ENCODE data around the gene ATP9B. TPM values are rescaled to one million over a fixed set of nuclear protein-coding genes. Genes with fewer than 3 reads are reported as not detected.
A peak's percentile ranks its signal among the peaks of the same experiment; 100 is the strongest.

ATP9B gene
- total RNA-seq, 1 donor from 2014 or later: 48.6 TPM

DNA sequence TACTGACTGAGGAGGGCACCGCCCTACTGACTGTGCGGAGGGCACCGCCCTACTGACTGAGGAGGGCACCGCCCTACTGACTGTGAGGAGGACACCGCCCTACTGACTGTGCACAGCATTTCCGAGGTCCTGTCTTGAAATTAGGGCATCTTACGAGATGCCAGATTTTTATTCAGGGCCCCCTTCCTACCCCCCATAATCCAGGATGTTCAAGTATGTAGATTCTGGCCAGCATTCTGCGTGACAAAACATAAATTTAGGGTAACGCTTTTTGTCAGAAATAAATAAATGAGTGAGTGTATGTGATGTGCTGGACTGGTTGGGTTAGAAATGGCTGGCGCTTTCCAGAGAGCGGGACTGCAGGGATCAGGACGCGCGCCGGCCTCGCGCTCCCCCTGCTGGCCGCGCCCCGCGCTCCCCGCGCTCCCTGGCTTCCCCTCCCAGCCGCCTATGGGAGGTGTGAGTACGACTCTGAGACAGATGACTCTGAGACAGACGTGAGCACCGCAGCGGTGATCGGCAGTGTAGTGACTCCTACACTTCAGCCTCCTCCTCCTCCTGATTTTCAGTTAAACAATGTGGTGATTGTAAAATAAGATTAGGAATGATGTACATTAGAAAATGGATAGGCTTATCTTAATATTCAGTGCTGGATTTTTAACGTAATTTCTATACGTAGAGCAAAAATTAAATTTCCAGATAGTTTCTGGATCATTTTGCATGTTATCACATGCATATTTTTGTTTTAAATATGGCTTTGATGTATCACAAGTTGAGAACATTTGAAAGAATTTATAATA lies 177.3 kb downstream of the ATP9B start:
- intact Hi-C loops (cut with DNase I): no loop called here
- Histone ChIP-seq H3K9me3 (no peaks in the 10 kb centered on the region), H3K4me1 (peaks cover 6% of the 10 kb centered on the region), H3K27ac (no peak overlapping the region), H3K36me3 (no peaks in the 10 kb centered on the region), H3K4me3 (peak overlapping the region; percentile 7), H3K27me3 (ENCODE audit: low read depth) (no peaks in the 10 kb centered on the region)
- TF ChIP-seq, protein P1, sequence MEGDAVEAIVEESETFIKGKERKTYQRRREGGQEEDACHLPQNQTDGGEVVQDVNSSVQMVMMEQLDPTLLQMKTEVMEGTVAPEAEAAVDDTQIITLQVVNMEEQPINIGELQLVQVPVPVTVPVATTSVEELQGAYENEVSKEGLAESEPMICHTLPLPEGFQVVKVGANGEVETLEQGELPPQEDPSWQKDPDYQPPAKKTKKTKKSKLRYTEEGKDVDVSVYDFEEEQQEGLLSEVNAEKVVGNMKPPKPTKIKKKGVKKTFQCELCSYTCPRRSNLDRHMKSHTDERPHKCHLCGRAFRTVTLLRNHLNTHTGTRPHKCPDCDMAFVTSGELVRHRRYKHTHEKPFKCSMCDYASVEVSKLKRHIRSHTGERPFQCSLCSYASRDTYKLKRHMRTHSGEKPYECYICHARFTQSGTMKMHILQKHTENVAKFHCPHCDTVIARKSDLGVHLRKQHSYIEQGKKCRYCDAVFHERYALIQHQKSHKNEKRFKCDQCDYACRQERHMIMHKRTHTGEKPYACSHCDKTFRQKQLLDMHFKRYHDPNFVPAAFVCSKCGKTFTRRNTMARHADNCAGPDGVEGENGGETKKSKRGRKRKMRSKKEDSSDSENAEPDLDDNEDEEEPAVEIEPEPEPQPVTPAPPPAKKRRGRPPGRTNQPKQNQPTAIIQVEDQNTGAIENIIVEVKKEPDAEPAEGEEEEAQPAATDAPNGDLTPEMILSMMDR (IDR thresholded peaks at IDR 0.05): peak; percentile 97
- ATAC-seq (peak; percentile 99), DNase-seq (peak; percentile 67)

GRCh38 chr18:79248495-79249060 lies 179.4 kb downstream of the ATP9B start:
- no peak for ATAC-seq
- TF ChIP-seq, protein P1 (IDR thresholded peaks at IDR 0.05): no peak
- Histone ChIP-seq H3K4me3 (no peak overlapping the region), H3K9me3 (no peaks in the 10 kb centered on the region), H3K36me3 (no peaks in the 10 kb centered on the region), H3K27me3 (ENCODE audit: low read depth) (no peaks in the 10 kb centered on the region), H3K4me1 (peaks cover 6% of the 10 kb centered on the region), H3K27ac (no peak overlapping the region)
- no peak for DNase-seq
- intact Hi-C loops (cut with DNase I): no loop called here

DNA sequence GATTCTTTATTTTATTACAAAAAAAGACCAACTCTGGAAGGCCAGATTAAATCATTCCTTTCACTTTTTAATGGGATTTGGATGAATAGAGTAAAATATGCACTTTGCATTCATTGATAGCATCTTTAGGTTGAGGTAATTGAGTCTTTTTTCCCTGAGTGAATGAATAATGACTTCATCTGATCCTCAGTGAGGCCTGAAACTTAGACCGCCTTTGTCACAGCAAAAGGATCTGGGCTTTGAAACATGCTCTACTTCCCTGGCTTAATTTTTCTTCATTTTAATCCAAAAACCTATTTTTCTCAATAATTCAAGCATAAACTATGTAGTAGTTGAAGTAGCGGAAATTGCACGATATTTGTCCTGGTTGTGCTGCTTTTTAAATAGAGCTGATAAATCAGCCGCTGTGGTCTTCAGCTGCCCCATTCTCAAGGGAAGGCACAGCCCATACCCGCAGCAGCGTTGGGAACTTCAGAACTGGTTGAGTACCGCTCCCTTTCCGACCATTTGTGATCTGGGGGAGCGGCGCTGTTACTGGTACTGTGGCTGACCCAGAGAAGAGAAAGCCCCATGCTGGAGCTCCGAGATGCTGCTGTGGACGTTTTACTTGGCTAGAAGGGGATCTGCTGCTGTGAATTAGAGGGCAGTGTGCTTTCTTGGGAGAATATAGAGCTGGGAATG lies 181.2 kb downstream of the ATP9B start:
- H3K4me3 ChIP-seq: no peak overlapping the region
- intact Hi-C loops (cut with DNase I): no loop called here
- TF ChIP-seq, protein P1 (IDR thresholded peaks at IDR 0.05): no peak
- no peak overlapping the region for H3K27ac ChIP-seq
- H3K36me3 ChIP-seq: peaks cover 14% of the 10 kb centered on the region
- ATAC-seq (no peak), DNase-seq (no peak)
- H3K27me3 ChIP-seq (ENCODE audit: low read depth): no peaks in the 10 kb centered on the region
- peaks cover 6% of the 10 kb centered on the region for H3K4me1 ChIP-seq
- no peaks in the 10 kb centered on the region for H3K9me3 ChIP-seq

GRCh38 chr18:79251021-79251420 lies 181.8 kb downstream of the ATP9B start:
- DNase-seq: no peak
- intact Hi-C loops (cut with DNase I): no loop called here
- TF ChIP-seq, protein P1 (IDR thresholded peaks at IDR 0.05): no peak

DNA sequence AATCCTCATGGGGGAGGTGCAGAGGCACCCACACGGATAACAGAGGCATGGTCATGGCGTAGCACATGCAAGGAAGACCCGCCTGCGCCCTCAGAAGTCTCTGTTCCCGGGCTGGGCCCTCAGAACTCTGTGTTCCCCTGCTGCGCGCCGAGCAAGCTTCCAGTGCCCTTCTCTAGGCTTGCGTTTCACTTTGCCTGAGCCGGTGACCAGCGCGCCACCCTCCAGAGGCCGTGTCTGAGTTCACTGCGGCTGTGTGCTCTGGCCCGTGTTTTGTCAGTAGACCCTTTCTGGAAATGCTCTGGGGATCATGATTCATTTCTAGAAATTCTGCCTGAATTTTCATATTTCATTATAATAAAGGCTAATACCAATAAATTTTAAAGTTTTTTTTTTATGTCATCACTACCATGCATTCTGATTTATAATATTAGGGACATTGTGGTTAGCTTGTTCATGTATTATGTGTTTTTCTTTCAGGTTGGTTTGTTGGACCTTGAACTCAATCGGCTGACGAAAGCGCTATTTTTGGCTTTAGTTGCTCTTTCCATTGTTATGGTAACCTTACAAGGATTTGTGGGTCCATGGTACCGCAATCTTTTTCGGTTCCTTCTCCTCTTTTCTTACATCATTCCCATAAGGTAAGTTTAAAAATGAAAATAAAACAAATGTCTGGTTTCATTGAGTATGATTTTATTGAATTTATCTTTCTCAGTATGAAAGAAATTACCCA lies 183.9 kb downstream of the ATP9B start:
- no peaks in the 10 kb centered on the region for H3K4me1 ChIP-seq
- intact Hi-C loops (cut with DNase I): no loop called here
- H3K9me3 ChIP-seq: no peaks in the 10 kb centered on the region
- DNase-seq (no peak), ATAC-seq (no peak)
- H3K27ac ChIP-seq: no peak overlapping the region
- H3K36me3 ChIP-seq: peaks cover 23% of the 10 kb centered on the region
- H3K4me3 ChIP-seq: no peak overlapping the region
- no peaks in the 10 kb centered on the region for H3K27me3 ChIP-seq (ENCODE audit: low read depth)
- TF ChIP-seq, protein P1 (IDR thresholded peaks at IDR 0.05): no peak

More at GRCh38 chr18:79251021-79251420, 181.8 kb downstream of the ATP9B start:
- no peak overlapping the region for H3K27ac ChIP-seq
- no peak for ATAC-seq
- peaks cover 6% of the 10 kb centered on the region for H3K4me1 ChIP-seq
- H3K9me3 ChIP-seq: no peaks in the 10 kb centered on the region
- no peak overlapping the region for H3K4me3 ChIP-seq
- no peaks in the 10 kb centered on the region for H3K27me3 ChIP-seq (ENCODE audit: low read depth)
- peaks cover 15% of the 10 kb centered on the region for H3K36me3 ChIP-seq
